Thyroid gland (tissue), 4 donors: ENCODE measurements around the gene IP6K3. TPM values are rescaled to one million over a fixed set of nuclear protein-coding genes. Genes with fewer than 3 reads are reported as not detected.
A peak's percentile ranks its signal among the peaks of the same experiment; 100 is the strongest.

Experiments used
- DNase-seq, 2 donors: peaks; one replicate each; pipeline ENCODE4 v3.0.0-alpha.2; 2019
- H3K27ac ChIP-seq, 3 donors: fragments of 200-600 bp; sonication (generic); 1 replicate in 2 of 3; 2 replicates in 1 of 3; pipeline ENCODE4 v1.5.1; 2016 to 2019; ENCODE audit warnings: mild to moderate bottlenecking in 1 of 3, moderate library complexity in 1 of 3
- H3K27me3 ChIP-seq: fragments of 200-600 bp; sonication (generic); one replicate; pipeline ENCODE4 v1.5.1; 2019
- H3K36me3 ChIP-seq, 2 donors: fragments of 200-600 bp; sonication (generic); one replicate each; pipeline ENCODE4 v1.5.1; 2016 to 2019
- H3K4me1 ChIP-seq, 2 donors: fragments of 200-600 bp; sonication (generic); one replicate each; pipeline ENCODE4 v1.5.1; 2017 to 2019
- H3K4me3 ChIP-seq, 3 donors: fragments of 200-600 bp; sonication (generic); replicated peaks in 1 of 3; 1 replicate in 2 of 3; 2 replicates in 1 of 3; pipeline ENCODE4 v1.5.1; 2016; ENCODE audit warnings: mild to moderate bottlenecking in 1 of 3
- H3K9me3 ChIP-seq: fragments of 200-600 bp; sonication (generic); one replicate; pipeline ENCODE4 v1.5.1; 2017
- POLR2A ChIP-seq, 2 donors: fragments of 450-650 bp; IDR thresholded peaks; one replicate each; pipeline ENCODE4 v1.6.1; 2017; ENCODE audit warnings: antibody characterized with exemption in 2 of 2, mild to moderate bottlenecking in 2 of 2, moderate library complexity in 1 of 2
- WGBS, 2 donors: methylation state at CpG; one replicate each; pipeline ENCODE4 v1.1.5; 2017; 5-methylcytosine and 5-hydroxymethylcytosine counted together
- intact Hi-C: fragments of 100-400 bp; cut with DNase I; formaldehyde crosslinking; loops from one replicate; pipeline ENCODE4 v1.15.1; 2023
- total RNA-seq, 4 donors: library from RNA; depleted of rRNA; stranded (reverse); fragments of >200 nt; gene quantifications; one replicate each; pipeline ENCODE4 v1.2.3, GENCODE V29; 2016
- TF ChIP-seq, protein P1 (sequence below), 6 experiments: fragments of 200-600 bp in 3 of 6; fragments of 450-650 bp in 3 of 6; sonication (generic) in 3 of 6; IDR thresholded peaks; one replicate each; pipeline ENCODE4 v1.5.1; 2016 to 2019; ENCODE audit warnings: antibody characterized with exemption in 6 of 6, mild to moderate bottlenecking in 2 of 6, inconsistent platforms in 1 of 6, moderate library complexity in 1 of 6

IP6K3 gene
- total RNA-seq, 4 donors from 2014 or later, result 7.9 to 20.5 (median 17.1) TPM

DNA sequence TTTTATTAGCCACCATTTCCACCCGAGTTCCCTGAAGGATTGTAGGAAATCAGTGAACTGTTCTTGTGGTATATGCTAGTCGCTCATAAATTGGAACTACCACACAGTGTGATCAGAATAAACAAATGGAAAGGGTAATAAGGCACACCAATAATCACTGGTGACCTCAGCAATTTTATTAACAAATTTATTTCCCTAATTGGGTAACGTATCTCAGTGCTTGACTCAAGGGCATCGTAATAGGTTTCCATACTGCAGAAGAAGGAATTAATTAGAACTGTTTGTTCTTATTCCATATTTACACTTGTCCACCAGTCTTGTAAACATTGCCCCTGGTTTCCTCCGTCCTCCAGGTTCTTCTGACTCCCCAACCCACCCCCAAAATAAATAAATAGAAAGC is 25.2 kb downstream of the IP6K3 start:
- 70 to 80% methylated on average over 5 of the region's 5 CpGs for WGBS, 2 donors
- Histone ChIP-seq H3K36me3 (no peaks in the 10 kb centered on the region), H3K4me3 (no peak overlapping the region), H3K4me1 (peaks cover 55 to 77% of the 10 kb centered on the region in 2 donors), H3K9me3 (no peaks in the 10 kb centered on the region), H3K27me3 (no peaks in the 10 kb centered on the region), H3K27ac (peak overlapping the region; percentile 52 to 72 (median 62))
- intact Hi-C loops, result no loop called here
- TF ChIP-seq, protein P1, sequence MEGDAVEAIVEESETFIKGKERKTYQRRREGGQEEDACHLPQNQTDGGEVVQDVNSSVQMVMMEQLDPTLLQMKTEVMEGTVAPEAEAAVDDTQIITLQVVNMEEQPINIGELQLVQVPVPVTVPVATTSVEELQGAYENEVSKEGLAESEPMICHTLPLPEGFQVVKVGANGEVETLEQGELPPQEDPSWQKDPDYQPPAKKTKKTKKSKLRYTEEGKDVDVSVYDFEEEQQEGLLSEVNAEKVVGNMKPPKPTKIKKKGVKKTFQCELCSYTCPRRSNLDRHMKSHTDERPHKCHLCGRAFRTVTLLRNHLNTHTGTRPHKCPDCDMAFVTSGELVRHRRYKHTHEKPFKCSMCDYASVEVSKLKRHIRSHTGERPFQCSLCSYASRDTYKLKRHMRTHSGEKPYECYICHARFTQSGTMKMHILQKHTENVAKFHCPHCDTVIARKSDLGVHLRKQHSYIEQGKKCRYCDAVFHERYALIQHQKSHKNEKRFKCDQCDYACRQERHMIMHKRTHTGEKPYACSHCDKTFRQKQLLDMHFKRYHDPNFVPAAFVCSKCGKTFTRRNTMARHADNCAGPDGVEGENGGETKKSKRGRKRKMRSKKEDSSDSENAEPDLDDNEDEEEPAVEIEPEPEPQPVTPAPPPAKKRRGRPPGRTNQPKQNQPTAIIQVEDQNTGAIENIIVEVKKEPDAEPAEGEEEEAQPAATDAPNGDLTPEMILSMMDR (IDR thresholded peaks at IDR 0.05), result no peak
- no peak for TF ChIP-seq POLR2A (IDR thresholded peaks at IDR 0.05)
- DNase-seq, result no peak

GRCh38 chr6:33720998-33721397 is 25.7 kb downstream of the IP6K3 start:
- TF ChIP-seq POLR2A (IDR thresholded peaks at IDR 0.05), result no peak
- TF ChIP-seq, protein P1 (IDR thresholded peaks at IDR 0.05), result no peak
- Histone ChIP-seq H3K4me3 (no peak overlapping the region), H3K27ac (peak overlapping the region; percentile 38 to 62 (median 52)), H3K36me3 (no peaks in the 10 kb centered on the region), H3K9me3 (no peaks in the 10 kb centered on the region), H3K4me1 (peaks cover 60 to 82% of the 10 kb centered on the region in 2 donors), H3K27me3 (no peaks in the 10 kb centered on the region)
- 93 to 96% methylated on average over 1 of the region's 1 CpG for WGBS, 2 donors
- no peak for DNase-seq
- intact Hi-C loops, result no loop called here

GRCh38 chr6:33719326-33719987 is 27.2 kb downstream of the IP6K3 start:
- Histone ChIP-seq H3K9me3 (no peaks in the 10 kb centered on the region), H3K4me1 (peaks cover 60 to 83% of the 10 kb centered on the region in 2 donors), H3K4me3 (no peak overlapping the region), H3K27ac (peak overlapping the region; percentile 52 to 74 (median 62)), H3K36me3 (no peaks in the 10 kb centered on the region), H3K27me3 (no peaks in the 10 kb centered on the region)
- 35 to 41% methylated on average over 11 of the region's 11 CpGs for WGBS, 2 donors
- no peak for TF ChIP-seq POLR2A (IDR thresholded peaks at IDR 0.05)
- TF ChIP-seq, protein P1 (IDR thresholded peaks at IDR 0.05), result peak in 1 of 6 experiments; percentile 14
- DNase-seq, result peak; percentile 35 to 40
- intact Hi-C loops, result no loop called here

- DNase-seq, result no peak
- no peaks in the 10 kb centered on the region for H3K36me3 ChIP-seq
- 98 to 100% methylated on average over 2 of the region's 2 CpGs for whole genome bisulfite sequencing, 2 donors
- H3K9me3 ChIP-seq, result no peaks in the 10 kb centered on the region
- no peaks in the 10 kb centered on the region for H3K27me3 ChIP-seq
- H3K4me1 ChIP-seq, result peaks cover 54 to 76% of the 10 kb centered on the region in 2 donors
- peak overlapping the region; percentile 52 to 74 (median 62) for H3K27ac ChIP-seq
- intact Hi-C loops, result no loop called here
- no peak for TF ChIP-seq POLR2A (IDR thresholded peaks at IDR 0.05)
- TF ChIP-seq, protein P1 (IDR thresholded peaks at IDR 0.05), result no peak
- H3K4me3 ChIP-seq, result no peak overlapping the region
Measured at GRCh38 chr6:33718713-33719112, 28.0 kb downstream of the IP6K3 start.

- 25 to 37% methylated on average over 6 of the region's 6 CpGs for WGBS, 2 donors
- H3K9me3 ChIP-seq, result no peaks in the 10 kb centered on the region
- H3K27ac ChIP-seq, result peak overlapping the region; percentile 52 to 74 (median 62)
- H3K4me1 ChIP-seq, result peaks cover 52 to 69% of the 10 kb centered on the region in 2 donors
- DNase-seq, result peak in 1 of 2 donors; percentile 57
- intact Hi-C loops, result no loop called here
- no peak for TF ChIP-seq POLR2A (IDR thresholded peaks at IDR 0.05)
- TF ChIP-seq, protein P1 (IDR thresholded peaks at IDR 0.05), result no peak
- H3K4me3 ChIP-seq, result no peak overlapping the region
- H3K36me3 ChIP-seq, result no peaks in the 10 kb centered on the region
- H3K27me3 ChIP-seq, result no peaks in the 10 kb centered on the region
Measured at GRCh38 chr6:33717934-33718455, 28.7 kb downstream of the IP6K3 start.
